CD4-positive, alpha-beta T cell treated with Interferon alpha-2 for 1 hour (primary cell): ENCODE results near the gene AATF.
A peak's percentile ranks its signal among the peaks of the same experiment; 100 is the strongest.

Experiments
- DNase-seq, 2 donors: peaks; one replicate each; pipeline ENCODE4 v3.0.0-alpha.2; 2020 to 2022

The AATF gene

DNA sequence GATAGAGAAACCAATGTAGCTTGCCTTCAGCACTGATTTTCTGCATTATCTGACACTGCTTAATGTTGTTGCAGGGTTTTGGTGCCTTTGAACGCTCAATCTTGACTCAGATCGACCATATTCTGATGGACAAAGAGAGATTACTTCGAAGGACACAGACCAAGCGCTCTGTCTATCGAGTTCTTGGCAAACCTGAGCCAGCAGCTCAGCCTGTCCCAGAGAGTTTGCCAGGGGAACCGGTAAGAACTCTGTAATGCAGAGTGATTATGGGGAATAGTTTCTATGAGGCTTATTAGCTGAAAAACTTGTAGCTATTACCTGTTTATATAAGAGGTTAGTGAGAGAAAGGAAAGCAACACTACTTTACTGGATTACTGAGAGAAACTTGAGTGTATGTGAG is 40.4 kb downstream of the AATF start:
- DNase-seq, result no peak

DNA sequence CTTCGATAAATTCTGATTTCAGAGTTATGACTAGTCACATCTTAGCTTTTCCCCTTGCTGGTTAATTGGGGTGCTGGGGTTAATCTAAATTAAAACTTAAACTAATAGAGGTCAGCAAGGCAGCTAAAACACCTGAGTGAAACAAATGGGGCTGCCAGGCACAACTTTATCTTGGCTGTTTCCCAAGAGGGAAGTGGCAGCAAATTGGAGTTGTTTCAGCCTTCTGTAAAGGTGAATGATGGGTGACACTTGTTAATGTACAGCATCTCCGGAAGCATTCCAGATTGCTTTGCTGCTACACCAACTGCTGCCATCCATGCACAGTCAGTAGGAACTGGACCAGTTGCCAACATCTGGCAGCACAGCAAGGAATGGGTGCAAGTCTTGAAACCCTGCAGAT is 43.9 kb downstream of the AATF start:
- no peak for DNase-seq

DNA sequence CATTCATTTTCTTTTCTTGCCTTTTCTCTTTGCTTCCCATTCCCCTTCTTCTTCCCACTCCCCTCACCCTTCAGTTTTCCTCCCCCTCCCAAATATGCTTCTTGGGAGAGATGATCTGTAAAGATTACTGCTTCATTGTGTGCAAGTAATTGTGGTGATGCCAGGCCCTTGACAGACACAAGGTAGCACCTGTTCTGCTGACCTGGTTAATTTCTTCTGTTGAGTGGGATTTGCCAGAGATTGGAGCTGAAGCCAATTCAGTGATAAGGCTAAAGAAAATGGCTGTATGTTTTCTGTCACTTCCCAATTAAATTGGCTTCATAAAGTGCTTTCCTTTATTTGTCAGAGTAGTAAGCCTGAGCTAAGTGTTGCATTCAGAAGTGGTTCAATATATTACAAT is 44.5 kb downstream of the AATF start:
- DNase-seq, result no peak

DNA sequence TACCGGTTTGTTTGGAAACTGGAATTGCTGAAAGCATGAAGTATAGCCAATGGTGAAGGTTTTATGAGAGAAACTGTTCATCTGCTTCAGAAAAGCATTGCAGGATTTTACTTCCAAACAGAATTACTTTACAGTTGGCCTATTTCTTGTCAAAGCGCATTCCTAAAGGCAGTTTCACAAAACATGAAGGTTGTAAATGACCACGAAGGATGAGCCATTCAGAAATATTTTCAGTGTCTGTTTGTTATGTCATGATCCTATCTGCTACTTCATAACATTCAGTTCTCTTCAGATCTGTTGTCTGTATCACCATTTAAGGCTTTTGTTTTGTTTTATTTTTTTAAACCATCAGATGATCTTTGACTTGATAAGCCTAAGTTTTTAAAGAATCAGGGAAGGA is 45.7 kb downstream of the AATF start:
- DNase-seq, result no peak

DNA sequence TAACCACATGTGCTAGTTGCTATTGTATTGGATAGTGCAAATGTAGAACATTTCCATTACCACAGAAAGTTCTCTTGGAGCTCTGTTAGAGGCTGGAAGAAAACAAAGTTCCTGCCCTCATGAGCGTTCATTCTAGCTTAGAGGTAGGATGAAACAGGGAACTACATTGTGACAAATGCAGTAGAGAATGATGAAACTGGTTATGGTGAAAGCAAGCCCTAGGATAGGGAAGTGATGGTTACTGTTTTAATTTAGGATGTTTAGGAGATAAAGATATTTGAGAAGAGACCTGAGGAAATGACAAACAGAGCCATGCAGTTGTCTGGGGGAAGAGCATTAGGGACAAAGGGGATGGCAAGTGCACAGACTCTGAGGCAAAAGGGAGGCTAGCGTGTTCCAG is 50.7 kb downstream of the AATF start:
- DNase-seq, result no peak

DNA sequence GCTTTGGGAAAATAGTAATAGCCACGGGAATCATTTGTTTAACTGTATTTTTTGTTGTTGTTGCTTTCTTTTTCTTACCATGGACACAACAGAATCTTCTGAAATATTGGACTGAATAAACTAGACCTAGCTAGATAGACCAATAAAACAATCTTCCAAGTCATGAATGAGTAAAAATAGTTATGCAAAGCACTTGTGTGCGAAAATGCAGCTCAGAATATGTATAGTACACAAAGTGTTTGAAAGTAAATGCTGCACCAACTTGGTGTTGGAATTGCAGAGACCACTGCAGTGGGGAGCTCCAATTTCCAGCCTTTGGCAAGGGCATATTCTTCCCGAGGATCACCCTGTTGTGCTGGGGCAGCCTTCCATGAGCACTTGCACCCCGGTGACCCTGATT is 68.0 kb downstream of the AATF start:
- no peak for DNase-seq

DNA sequence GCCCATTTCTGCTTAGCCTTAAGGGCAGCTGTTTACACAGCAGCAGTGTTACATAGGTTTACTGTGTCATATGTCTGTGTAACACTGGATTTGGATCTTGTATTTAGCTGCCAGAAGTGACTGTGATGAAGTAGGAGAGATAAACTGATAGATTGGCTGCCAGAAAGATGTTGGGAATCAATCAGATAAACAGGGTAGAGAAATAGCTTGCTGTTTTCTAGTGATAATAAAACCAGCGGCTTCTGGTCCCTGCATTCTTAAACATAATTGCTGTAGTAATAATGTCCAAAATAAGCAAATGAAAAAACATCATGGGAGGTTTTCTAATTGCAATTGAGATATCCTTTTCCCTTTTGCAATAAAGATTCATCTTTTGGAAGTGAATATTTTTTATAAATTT is 68.7 kb downstream of the AATF start:
- DNase-seq, result no peak

DNA sequence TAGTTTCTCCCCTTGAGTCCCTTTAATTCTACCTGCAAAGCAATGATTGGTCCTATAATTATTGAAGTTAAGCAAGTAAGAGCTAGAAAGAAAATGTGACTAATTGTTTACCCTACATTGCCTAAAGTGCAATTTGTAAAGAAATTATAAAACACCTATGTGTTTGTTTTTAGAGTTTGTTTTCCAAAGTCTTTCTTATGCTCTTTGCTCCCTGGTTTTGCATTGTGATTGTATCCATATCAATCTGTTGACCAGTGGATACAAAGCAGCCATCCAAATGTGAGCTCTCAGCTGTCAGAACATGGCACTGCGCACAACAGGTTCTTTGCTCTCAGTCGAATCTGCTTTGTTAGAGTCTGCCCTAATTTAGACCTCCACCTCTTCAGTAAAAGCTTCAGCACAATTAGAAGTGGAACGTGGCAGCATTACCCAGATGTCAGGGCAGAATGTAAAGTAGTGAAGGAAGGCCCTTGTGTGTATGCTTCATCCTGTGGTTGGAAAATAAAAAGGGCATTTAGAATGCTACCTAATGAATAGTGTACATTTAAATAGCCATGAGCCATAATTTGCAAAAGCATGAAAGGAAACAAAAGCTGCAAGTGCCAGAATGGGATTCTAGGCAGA is 70.5 kb downstream of the AATF start:
- no peak for DNase-seq

DNA sequence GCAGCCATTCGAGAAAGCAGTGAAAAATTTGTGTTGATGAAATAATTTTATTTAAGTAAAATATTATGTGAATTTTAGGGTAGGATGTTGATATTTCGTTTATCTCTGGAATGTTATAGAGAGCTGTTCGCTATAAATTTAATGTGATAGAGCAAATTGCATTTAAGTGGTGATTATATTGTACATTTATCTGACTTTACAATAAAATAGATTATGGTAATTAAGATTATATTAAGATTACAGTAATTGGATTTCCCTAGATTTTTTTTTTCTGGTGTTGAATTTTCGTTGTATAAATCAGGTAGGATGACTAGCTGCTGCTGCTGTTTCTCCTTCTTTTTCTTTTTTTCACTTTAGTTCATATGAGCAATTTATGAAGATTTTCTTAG is 71.0 kb downstream of the AATF start:
- no peak for DNase-seq

DNA sequence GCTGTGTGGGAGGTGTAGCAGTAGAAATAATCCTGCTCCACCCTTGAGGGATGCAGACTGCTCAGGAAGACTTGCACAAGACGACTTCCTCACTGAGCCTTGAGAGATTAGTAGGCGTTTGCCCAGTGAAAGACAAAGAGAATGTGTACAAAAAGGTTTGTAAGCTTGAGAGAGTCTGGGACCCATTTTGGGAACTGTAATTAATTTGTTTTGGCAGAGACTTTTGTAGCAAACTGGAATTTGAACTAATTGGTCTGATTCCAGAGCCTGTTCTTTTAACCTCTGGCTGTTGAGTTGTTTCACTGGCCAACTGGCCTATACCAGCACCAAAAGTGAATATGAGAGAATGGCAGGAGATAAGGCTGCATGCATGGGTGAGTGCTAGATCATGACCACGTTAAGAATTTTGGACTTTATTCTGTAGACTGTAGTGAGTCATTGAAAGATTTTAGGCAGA is 75.5 kb downstream of the AATF start:
- no peak for DNase-seq

DNA sequence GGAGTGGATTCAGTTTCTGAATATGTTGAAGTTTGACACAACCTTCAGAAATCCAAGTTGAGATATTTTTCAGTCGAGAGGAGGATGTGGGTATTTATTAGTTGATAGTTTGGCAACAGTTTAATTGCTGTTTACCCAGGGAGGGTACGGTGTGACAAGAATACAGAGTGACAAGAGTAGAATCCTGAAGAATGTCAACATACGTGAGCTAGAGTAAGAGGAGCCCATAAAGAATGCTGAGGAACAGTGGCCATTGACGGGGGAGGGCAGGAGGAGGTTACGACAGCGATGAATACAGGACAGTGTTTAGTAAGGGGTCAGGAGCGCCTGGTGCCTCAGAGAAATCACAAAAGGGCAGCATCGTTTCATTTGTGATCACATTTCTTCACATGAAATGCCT is 76.5 kb downstream of the AATF start:
- DNase-seq, result no peak

DNA sequence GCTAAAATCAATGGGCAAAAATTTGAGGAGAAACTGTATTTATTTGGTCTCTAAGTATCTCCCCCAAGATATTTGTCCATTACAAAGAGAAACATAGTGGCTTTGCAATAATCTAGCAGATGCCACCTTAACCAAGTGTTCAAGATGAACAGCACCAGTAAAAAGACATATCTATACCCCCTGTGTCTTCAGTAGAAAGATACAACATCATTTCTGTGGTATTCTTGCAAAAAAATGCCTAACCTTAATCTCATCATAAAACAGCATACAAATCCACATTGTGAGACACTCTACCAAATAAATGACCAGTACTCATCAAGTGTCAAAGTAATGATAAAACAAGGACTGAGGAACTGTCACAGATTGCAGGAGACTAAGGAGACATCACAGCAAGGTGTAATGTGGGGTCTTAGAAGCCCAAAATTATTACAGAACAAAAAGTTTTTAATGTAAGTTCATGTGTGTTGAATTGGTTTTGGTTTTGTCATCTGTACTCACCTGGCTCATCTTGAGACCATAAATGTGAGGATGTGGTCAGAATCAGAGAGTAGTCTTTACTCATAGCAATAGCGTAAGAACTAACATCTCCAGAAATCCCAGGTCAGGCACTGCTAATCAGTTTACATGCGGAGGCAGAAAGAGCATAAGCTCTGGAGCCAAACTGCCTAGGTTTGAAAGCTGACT is 77.2 kb downstream of the AATF start:
- peak in 1 of 2 donors; percentile 10 for DNase-seq

DNA sequence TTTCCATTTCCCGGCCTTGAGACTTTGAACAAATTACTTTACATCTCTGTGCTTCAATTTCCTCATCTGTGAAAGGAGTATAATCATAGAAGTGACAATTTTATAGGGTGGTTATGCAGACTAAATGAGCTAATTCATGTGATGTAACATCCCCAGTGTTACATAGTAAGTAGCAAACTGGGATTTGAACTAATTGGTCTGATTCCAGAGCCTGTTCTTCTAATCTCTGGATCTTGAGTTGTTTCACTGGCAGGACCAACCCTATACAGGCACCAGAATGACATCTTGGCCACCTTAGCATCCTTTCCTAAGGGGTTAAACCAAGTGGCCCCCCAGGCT is 77.7 kb downstream of the AATF start:
- no peak for DNase-seq

DNA sequence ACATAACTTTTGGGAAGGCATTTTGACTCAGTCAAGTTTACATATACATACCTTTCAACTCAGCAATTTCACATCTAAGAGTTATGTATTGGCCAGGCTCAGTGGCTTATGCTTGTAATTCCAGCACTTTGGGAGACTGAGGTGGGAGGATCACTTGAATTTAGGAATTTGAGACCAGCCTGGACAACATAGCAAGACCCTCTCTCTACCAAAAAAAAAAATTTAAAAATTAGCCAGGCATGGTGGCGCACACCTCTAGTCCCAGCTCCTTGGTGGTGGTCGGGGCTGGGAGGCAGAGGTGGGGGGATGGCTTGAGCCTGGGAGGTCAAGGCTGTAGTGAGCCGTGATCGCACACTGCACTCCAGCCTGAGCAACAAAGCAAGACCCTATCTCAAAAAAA is 79.3 kb downstream of the AATF start:
- no peak for DNase-seq

DNA sequence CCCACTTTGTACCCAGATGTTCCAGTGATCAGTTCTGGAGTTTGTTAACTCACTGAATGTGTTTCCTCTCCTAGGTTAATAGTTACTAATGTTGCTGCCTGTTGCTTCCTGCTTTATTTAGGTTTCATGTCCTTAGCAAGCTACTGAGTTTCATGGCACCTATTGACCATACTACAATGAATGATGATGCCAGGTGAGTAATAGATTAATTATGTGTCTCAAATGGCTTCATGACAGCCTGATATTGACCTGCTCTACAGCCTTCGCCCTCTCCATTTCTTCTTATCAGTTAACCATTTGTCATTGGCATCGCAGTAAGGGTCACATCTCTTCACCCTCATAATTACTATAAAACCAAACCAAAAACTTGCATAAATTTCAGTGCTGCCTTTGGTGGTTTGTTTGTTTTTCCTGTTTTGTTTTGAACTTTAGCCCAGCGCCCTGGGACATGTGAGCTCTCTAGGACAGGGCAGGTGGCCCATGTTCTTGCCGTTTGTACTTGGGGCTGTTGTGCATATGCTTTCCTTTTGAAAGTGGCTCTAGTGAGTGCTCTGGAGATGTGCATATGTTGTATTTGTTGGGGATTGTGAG is 82.8 kb downstream of the AATF start:
- no peak for DNase-seq

DNA sequence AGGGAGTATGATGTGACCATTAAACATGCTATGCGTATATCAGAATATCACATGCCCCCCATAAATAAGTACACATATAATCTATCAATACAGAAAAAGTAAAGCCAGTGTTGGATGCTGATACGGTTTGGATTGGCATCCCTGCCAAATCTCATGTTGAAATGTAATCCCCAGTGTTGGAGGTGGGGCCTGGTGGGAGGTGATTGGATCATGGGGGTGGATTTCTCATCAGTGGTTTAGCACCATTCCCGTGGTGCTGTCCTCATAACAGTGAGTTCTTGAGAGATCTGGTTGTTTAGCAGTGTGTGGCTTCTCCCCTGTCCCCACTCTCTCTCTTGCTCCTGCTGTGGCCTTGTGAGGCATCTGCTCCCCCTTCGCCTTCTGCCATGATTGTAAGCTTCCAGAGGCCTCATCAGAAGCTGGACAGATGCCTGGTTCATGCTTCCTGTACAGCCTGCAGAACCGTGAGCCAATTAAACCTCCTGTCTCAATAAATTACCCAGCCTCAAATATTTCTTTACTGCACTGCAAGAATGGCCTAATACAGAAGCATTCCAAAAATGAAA is 88.9 kb downstream of the AATF start:
- no peak for DNase-seq

DNA sequence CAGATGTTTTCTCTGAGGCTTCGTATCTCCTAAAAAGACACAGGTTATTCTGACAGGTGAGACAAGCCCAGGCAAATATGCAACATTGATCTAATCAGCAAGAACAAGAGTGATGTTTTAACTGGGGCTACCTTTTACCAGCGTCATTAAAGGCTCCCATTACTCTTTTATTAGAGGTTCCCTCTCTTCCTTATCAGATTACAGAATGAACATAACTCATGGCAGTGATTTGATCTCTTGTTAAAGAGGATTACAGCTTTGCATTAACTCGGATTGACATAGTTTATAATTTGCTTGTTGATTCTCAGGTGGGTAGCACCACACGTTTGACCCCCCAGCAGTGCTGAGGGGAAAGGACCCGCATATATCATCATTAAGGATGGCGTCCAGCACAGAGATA is 90.5 kb downstream of the AATF start:
- no peak for DNase-seq

DNA sequence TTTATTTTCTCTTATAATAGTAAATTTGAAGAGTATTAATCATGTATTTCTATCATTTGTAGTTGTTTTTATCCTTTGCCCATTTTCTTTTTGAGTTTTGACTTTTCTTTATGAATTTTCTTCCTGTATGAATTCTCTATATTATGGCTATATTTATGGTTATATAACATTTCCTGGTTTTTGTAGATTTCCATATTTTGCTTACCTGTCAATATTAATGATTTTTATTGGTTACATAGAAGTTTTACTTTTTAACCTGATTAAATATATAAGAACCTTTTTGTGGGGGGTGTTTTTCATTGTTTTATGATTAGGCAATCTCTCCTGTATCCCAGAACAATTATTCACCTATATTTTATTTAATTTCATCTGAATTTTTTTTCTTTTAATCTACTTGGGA is 93.2 kb downstream of the AATF start:
- DNase-seq, result no peak

DNA sequence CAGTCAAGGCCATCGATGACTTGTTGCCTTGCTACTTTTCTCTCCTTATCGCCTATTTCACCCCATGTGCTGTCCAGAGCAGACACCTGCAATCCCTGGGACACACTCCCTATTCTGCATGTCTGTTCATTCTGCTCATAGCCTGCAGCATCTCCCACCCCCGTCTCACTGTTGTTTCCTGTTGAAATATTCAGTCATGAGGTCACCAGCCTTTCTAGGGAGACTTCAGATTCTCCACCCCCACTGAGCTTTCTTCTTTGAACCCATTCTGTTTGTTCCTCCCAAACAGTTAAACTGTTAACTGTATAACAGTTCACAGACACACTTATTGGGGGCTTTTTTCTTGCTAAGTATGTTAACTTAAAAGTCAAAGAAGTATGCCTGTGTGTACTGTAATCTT is 94.4 kb downstream of the AATF start:
- DNase-seq, result no peak

DNA sequence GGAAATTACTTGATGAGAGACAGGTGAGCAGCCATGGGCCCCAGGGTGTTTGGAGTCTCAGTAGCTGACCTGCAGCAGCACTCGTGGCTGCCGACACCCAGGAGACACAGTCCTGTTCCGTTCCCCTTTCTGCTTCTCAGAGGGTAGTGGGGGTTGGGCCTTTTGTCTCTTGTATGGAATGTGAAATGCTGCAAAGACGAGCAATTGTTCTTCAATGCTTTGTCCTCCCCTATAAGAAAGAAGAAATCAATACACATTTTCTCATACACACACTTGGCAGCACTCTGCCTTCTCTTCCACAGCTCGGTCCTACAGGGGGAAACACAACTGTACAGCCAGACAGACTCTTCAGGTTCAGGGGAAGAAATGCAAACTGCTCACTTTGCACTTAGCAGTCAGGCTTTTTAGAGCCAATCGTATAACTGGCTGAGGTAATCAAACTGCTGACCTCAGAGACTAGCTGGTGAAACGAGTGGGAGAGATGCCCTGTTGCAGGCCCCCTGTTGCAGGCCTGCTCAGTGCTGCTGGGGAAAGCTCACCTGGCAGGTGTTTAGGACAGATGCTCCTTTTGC is 96.7 kb downstream of the AATF start:
- no peak for DNase-seq

DNA sequence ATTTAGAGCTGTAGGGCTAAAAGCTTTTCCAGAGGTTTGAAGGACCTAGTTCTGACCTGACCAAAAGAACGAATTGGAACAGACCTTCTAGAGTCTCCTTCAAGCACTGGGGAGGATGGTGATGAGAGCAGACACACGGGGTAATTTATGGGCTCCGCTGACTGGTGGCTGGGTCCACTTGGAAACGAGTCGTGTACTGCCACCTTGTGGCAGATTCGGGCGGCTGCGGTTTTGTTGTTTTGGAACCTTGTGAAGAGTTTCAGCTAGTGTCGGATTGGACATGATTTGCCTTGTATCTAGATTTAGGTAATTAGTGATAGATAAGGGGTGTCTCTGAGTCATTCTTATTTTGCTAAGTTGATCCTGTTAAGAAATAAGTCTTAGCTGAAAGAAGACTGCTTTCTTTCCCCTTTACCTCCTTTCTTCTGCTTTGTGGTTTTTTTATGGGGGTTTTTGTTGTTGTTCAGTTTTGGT is 98.9 kb downstream of the AATF start:
- DNase-seq, result peak; percentile 72 to 80

DNA sequence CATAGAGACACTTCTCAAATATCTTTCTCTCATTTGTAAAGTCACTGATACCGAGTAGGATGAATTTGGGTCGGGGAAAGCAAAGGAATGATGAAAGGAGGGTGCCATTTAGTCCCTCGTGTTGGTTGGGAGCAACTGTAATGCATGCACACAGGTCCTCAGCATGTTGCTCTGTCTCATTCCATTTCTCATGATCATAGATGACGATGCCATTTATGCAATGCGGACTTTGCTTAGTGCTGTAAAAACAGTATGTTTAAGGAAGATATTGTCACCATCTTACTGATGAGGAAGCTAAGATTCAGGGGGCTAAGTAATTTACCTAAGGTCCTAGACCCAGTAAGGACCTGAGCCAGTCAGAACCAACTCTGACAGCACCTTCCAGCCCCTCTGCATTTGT is 100.1 kb downstream of the AATF start:
- DNase-seq, result no peak

DNA sequence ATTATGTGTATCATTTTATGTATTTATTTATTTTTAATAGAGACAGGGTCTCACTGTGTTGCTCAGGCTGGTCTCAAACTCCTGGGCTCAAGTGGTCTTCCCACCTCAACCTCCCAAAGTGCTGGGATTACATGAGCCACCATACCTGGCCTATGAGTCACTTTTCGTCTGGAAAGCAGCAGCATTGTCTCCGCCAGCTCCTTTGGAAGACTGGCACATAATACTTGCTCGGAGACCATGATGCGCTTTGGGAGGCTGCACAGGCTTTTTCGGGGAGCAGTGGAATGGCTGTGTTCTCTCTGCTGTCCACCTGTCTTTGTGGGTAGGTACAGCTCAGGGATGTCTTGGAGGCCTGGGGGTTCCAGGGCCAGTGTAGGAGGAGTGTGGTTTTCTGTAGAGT is 102.2 kb downstream of the AATF start:
- DNase-seq, result no peak

DNA sequence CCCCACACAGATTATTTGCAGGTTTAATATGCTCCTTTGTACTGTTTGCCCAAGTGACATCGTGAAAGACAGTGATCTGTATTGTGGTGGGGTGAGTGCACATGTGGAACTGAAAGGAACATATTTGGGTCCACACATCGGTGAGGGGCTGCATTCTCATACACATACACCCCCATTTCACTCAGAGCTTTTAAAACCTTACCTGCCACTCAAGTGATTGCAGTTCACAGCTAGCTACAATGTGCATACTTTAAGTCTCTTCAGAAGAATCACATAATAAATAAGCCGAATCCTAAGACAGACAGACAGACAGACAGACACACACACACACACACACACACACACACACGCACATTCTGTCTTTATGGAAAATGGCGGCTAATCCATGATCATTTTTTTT is 102.6 kb downstream of the AATF start:
- no peak for DNase-seq
